Activated naive CD4-positive, alpha-beta T cell (primary cell): ENCODE data around the gene IGSF6.
"Not testable (repeated sequence)": the region's sequence is repeated elsewhere in the genome, so short reads cannot be mapped to it uniquely, and the experiment has no call there.

ENCODE experiments used
- DNase-seq, 4 experiments: peaks; one replicate each; lab custom pipeline; 2025; lab: John Stamatoyannopoulos, UW

Gene IGSF6

GRCh38 chr16:21629616-21630539 is 22.5 kb downstream of the IGSF6 start:
- not testable (repeated sequence) for DNase-seq

DNA sequence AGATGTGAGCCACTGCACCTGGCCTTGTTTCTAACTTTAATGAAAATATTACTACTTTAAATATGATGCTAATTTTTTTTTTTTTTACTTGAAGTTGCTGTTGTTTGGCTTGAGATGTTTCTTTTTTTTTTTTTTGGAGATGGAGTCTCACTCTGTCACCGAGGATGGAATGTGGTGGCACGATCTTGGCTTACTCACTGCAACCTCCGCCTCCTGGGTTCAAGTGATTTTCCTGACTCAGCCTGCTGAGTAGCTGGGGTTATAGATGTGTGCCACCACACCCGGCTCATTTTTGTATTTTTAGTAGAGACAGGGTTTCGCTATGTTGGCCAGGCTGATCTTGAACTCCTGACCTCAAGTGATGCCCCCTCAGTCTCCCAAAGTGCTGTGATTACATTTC is 23.6 kb downstream of the IGSF6 start:
- no peak for DNase-seq

- DNase-seq, result no peak
Measured at GRCh38 chr16:21628121-21628726, 24.2 kb downstream of the IGSF6 start.

- DNase-seq, result no peak
Measured at GRCh38 chr16:21626659-21627277, 25.6 kb downstream of the IGSF6 start.

DNA sequence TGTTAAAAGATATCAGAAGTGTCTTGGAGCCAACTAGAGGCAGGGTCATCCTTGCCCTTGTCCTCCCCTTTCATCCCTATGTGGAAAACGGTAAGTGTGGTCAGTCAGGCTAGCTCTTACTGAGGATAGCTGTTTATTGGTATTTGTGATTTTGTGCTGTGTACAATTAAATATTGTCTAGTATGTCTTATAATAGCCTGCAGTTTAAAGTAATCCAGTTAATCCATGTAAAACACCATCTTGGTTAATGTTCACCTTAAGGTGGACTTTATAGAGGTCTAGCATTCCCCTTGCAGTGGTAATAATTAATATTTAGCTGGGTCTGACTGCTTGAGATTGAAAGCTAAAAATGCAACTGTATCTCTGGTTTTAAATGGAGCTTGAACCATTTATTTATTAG is 27.4 kb downstream of the IGSF6 start:
- DNase-seq, result no peak

GRCh38 chr16:21622545-21622944 is 29.9 kb downstream of the IGSF6 start:
- no peak for DNase-seq

DNA sequence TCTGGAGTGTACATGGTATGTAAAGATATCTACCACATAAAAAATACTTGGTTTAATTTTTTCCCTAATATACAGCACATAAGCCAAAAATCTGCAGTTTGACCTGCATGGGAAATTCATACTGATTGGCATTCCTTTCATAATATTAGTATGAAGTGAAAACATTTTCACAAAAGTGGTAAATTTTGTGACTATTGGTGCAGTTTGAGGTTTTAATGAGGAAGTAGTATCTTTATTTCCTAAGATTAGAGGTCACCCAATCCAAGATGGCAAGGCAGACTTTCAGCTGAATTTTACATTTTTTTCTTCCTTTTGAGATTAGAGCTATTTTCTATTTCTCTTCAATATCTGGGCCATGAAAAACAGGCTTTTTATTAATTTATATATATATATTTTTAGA is 31.8 kb downstream of the IGSF6 start:
- DNase-seq, result no peak

GRCh38 chr16:21619765-21620425 is 32.5 kb downstream of the IGSF6 start:
- DNase-seq, result no peak

GRCh38 chr16:21618281-21618680 is 34.1 kb downstream of the IGSF6 start:
- no peak for DNase-seq

- DNase-seq, result no peak
Measured at GRCh38 chr16:21617607-21618006, 34.8 kb downstream of the IGSF6 start.

- no peak for DNase-seq
Measured at GRCh38 chr16:21614896-21615295, 37.5 kb downstream of the IGSF6 start.

DNA sequence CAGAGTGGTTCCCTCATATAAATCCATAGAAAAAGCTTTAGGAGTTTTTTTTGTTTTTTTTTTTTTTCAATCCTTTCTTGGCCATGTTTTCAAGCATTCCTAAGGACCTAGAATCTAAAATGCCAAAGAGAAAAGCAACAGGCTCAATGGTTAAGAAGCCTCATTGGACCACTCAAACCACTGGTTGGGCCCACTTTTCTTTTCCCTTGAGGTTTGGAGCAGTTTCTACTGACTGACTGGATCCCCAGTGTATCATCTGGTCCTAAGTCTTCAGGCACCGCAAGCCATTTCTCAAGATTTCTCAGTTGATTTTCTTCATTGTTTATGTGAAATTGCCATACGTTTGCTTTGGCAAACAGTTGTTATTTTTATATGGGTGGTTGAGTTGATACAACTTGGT is 38.6 kb downstream of the IGSF6 start:
- no peak for DNase-seq

- no peak for DNase-seq
Measured at GRCh38 chr16:21613361-21613760, 39.0 kb downstream of the IGSF6 start.

DNA sequence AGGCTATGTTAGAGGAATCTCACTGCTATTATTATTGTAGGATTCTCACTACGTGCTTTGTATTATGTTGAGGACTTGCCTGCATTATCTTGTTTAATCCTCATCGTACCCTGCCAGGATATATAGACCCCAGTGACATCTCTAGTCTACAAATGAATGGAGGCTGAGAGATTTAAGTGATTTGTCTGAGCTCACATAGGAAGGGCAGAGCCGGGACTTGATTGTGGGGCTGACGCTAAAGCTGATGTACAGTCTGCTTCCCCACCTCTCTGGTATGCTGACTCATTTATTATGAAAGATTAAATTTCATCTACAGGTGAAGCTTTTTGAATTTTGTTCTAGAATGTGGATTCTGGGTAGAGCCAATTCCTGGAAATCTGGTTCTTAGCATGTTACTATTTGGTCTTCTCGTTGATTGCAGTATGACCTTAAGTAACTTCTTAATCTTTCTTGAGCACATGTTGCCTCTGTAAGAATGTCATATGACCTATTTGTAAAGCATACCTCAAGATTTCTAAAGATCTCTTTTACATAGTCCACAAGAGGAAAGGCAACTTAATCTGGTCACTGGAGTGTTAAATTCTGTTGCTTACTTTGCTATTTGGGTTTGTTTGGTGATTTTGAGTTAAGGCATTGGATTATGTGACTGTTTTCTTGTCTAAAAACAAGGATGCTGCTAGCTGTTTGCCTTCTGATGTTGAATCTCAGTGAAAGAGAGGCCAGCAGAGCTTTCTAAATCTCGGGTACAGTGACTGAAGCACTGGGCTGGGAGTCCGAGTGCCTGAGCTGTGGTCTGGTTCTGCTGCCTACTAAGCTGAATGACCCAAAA is 40.6 kb downstream of the IGSF6 start:
- DNase-seq, result no peak

GRCh38 chr16:21611198-21611555 is 41.2 kb downstream of the IGSF6 start:
- DNase-seq, result no peak

DNA sequence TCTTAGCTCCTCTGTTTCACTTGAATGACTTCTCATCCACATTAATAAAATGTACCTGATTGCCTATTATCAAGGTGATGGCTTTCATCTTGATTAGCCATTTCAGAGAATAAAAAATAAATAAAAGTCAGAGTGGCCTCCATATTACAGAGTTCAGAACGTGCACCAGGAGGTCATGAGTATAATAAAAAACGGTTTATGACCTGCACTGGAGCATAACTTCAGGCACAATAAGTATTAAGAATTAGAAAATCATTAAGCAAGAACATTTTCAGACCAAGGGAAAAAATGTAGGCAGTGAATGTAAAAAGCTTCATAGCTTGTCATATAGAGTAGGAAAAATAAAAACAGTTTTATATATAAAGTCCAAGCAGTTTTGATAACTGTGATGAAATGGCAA is 41.6 kb downstream of the IGSF6 start:
- DNase-seq, result no peak

DNA sequence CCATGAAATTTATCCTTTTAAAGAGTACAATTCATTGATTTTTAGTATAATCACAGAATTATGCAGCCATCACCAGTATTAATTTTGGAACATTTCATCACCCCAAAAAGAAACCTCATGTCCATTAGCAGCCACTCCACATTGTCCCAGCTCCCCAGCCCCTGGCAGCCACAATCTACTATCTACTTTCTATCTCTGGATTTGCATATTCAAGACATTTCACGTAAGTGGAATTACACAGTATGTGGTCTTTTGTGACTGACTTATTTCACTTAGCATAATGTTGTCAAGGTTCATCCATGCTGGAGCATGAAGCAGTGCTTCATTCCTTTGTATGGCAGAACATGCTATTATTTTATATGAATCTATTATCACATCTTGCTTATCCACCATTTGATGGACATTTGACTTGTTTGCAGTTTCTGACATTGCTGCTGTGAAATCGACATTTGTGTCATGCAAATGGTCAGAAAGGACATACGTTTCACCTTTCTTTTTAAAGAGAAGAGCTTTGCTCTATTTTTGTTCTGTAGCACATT is 42.3 kb downstream of the IGSF6 start:
- no peak for DNase-seq

- DNase-seq, result no peak
Measured at GRCh38 chr16:21608639-21609328, 43.6 kb downstream of the IGSF6 start.

GRCh38 chr16:21605848-21606247 is 46.6 kb downstream of the IGSF6 start:
- not testable (repeated sequence) for DNase-seq

DNA sequence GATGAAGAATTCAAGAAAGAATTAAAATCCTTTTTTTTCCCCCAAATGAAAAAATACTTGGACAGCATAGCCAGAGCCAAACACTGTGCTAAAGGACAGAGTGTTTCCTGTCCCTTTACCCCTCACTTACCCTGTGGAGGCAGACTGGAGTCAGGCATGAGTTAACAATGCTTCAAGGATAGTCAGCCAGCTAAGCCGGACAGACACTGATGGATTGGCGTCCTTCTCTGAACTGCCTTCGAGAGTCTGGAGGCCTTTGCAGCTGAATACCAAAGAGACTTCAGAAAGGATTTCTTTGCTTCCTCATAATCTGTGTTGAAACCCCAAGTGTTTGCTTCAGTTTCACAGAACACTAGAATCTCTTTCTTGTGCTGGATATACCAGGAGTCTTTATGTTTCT is 48.5 kb downstream of the IGSF6 start:
- DNase-seq, result no peak

DNA sequence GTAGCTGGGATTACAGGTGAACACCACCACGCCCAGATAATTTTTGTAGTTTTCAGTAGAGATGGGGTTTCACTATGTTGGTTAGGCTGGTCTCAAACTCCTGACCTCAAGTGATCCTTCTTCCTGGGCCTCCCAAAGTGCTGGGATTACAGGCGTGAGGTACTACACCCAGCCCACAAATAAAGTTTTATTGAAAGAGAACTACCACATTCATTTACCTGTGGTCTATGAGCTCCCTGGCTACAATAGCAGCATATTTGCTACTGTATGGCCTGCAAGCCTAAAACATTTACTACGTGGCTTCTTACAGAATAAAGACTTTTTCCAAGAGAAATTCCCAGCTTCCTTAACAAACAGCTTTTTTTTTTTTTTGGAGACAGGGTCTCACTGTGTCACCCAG is 49.6 kb downstream of the IGSF6 start:
- DNase-seq, result no peak
